ENCODE results near the gene LETM1. TPM values are rescaled to one million over a fixed set of nuclear protein-coding genes. Genes with fewer than 3 reads are reported as not detected.
A peak's percentile ranks its signal among the peaks of the same experiment; 100 is the strongest.

Gene LETM1
- total and polyA plus RNA-seq, 2 of the 13 experiments (the other 11 are each of a cell fraction or from before 2014, with no cell fraction given): 9.7 to 41.6 TPM

GRCh38 chr4:1795299-1796195 lies 60.4 kb downstream of the LETM1 start (continued):
- TF ChIP-seq ZBTB34 (CRISPR knock-in tag; IDR thresholded peaks at IDR 0.05): peak; percentile 85; the same call in 1 of the 2 replicates
- TF ChIP-seq EEA1 (CRISPR knock-in tag; IDR thresholded peaks at IDR 0.05; ENCODE audit: borderline replicate concordance): peak; percentile 49; the same call in 1 of the 2 replicates
- no peak for TF ChIP-seq ZNF773 (CRISPR knock-in tag; IDR thresholded peaks at IDR 0.05; ENCODE audit: borderline replicate concordance)
- peak; percentile 93 for TF ChIP-seq ZSCAN25 (CRISPR knock-in tag; IDR thresholded peaks at IDR 0.05)
- no peak for TF ChIP-seq MAFK (conservative IDR thresholded peaks at IDR 0.05 in 1 of 2, IDR thresholded peaks at IDR 0.05 in 1 of 2; ENCODE audit: low read length in 2 of 2)
- no peak for TF ChIP-seq GMEB2 (CRISPR knock-in tag; IDR thresholded peaks at IDR 0.05; ENCODE audit: low read depth)
- no peak for TF ChIP-seq ZNF382 (CRISPR knock-in tag; IDR thresholded peaks at IDR 0.05; ENCODE audit: borderline replicate concordance)
- no peak for TF ChIP-seq TCF7 (IDR thresholded peaks at IDR 0.05; ENCODE audit: low read depth)
- no peak for TF ChIP-seq GLMP (CRISPR knock-in tag; IDR thresholded peaks at IDR 0.05; ENCODE audit: borderline replicate concordance)
- TF ChIP-seq ZNF616 (CRISPR knock-in tag; IDR thresholded peaks at IDR 0.05; ENCODE audit: low read depth): no peak
- TF ChIP-seq RFX3 (CRISPR knock-in tag; IDR thresholded peaks at IDR 0.05): no peak
- no peak for TF ChIP-seq IKZF1 (IDR thresholded peaks at IDR 0.05)
- no peak for TF ChIP-seq RFXAP (CRISPR knock-in tag; IDR thresholded peaks at IDR 0.05; ENCODE audit: borderline replicate concordance)
- peak; percentile 96 for TF ChIP-seq ZNF740 (CRISPR knock-in tag; IDR thresholded peaks at IDR 0.05)
- TF ChIP-seq NFE2L1 (CRISPR knock-in tag; IDR thresholded peaks at IDR 0.05; ENCODE audit: borderline replicate concordance): no peak
- 0 out of 2 replicates have a peak, but pooled peaks have one; percentile 43 for TF ChIP-seq ZNF333 (CRISPR knock-in tag; IDR thresholded peaks at IDR 0.05; ENCODE audit: borderline replicate concordance)
- TF ChIP-seq CENPX (CRISPR knock-in tag; IDR thresholded peaks at IDR 0.05): no peak
- no peak for TF ChIP-seq ZNF772 (CRISPR knock-in tag; IDR thresholded peaks at IDR 0.05)
- peak; percentile 14; the same call in 1 of the 2 replicates for TF ChIP-seq ZNF674 (CRISPR knock-in tag; IDR thresholded peaks at IDR 0.05; ENCODE audit: low read depth)
- TF ChIP-seq YY1 (IDR thresholded peaks at IDR 0.05; ENCODE audit: insufficient read depth, insufficient replicate concordance, low read depth, low read length): peak; percentile 50
- TF ChIP-seq HMGXB4 (CRISPR knock-in tag; IDR thresholded peaks at IDR 0.05; ENCODE audit: borderline replicate concordance in 1 of 2, low read depth in 1 of 2): peak in 1 of 2 experiments; percentile 40; a peak in 2 of 4 replicates
- TF ChIP-seq ZNF331 (CRISPR knock-in tag; IDR thresholded peaks at IDR 0.05): peak; percentile 19; the same call in 1 of the 2 replicates
